CD4-positive, alpha-beta T cell (primary cell): ENCODE results near the gene KCNK3. TPM values are rescaled to one million over a fixed set of nuclear protein-coding genes. Genes with fewer than 3 reads are reported as not detected.

Experiments used
- ATAC-seq: fragments of 200-7000 bp; cut with Tn5 transposase; one replicate; pipeline ENCODE4 v1.10.0; 2022; ENCODE audit warnings: mild to moderate bottlenecking; ENCODE audit not compliant: poor library complexity
- CTCF ChIA-PET: fragments of 350-600 bp; sonication (Branson Sonifier 250); formaldehyde crosslinking; loops from one replicate; lab custom pipeline; 2021; ENCODE audit warnings: antibody characterized with exemption, inconsistent platforms; lab: Charles Lee
- POLR2A ChIA-PET: fragments of 350-600 bp; sonication (Branson Sonifier 250); formaldehyde crosslinking; loops from one replicate; lab custom pipeline; 2021; ENCODE audit warnings: antibody characterized with exemption, inconsistent platforms; lab: Charles Lee
- DNase-seq, 14 experiments: peaks; one replicate each; pipeline ENCODE4 v3.0.0-alpha.2; 2013 to 2020; ENCODE audit warnings: mixed read lengths in 2 of 14
- H3K27ac ChIP-seq, 2 donors: one replicate each; pipeline versions ENCODE4 v1.5.1 to v1.7.0; 2013; ENCODE audit warnings: low read length in 2 of 2, low read depth in 1 of 2, mild to moderate bottlenecking in 1 of 2
- H3K27me3 ChIP-seq, 2 experiments: 1 replicate in 1 of 2; 2 replicates in 1 of 2; pipeline versions ENCODE4 v1.6.1 to v1.7.0; 2013; ENCODE audit warnings: low read length in 2 of 2, control low read depth in 1 of 2, mild to moderate bottlenecking in 1 of 2, moderate library complexity in 1 of 2; ENCODE audit not compliant: insufficient read depth in 2 of 2, control insufficient read depth in 1 of 2
- H3K36me3 ChIP-seq: one replicate; pipeline ENCODE4 v1.6.1; 2013; ENCODE audit warnings: low read length, control low read depth; ENCODE audit not compliant: insufficient read depth
- H3K4me1 ChIP-seq: one replicate; pipeline ENCODE4 v1.6.1; 2013; ENCODE audit warnings: low read length, control low read depth; ENCODE audit not compliant: insufficient read depth
- H3K4me3 ChIP-seq: one replicate; pipeline ENCODE4 v1.5.1; 2013; ENCODE audit warnings: mild to moderate bottlenecking, low read length, moderate library complexity
- H3K9me3 ChIP-seq, 2 experiments: 1 replicate in 1 of 2; 2 replicates in 1 of 2; pipeline versions ENCODE4 v1.6.1 to v1.7.0; 2013; ENCODE audit warnings: low read length in 2 of 2, mild to moderate bottlenecking in 2 of 2, control low read depth in 1 of 2, moderate library complexity in 1 of 2; ENCODE audit not compliant: control insufficient read depth in 1 of 2, insufficient read depth in 1 of 2
- H3K27ac Mint-ChIP-seq: one replicate; pipeline ENCODE4 v1.8.0; 2020; ENCODE audit warnings: mixed read lengths
- H3K27me3 Mint-ChIP-seq: one replicate; pipeline ENCODE4 v1.8.0; 2021; ENCODE audit warnings: mixed read lengths
- H3K36me3 Mint-ChIP-seq: one replicate; pipeline ENCODE4 v1.8.0; 2021; ENCODE audit warnings: low read depth, mixed read lengths
- H3K4me1 Mint-ChIP-seq: one replicate; pipeline ENCODE4 v1.8.0; 2021; ENCODE audit warnings: low read depth, mixed read lengths
- H3K4me3 Mint-ChIP-seq: one replicate; pipeline ENCODE4 v1.8.0; 2020; ENCODE audit warnings: mild to moderate bottlenecking, mixed read lengths
- H3K9me3 Mint-ChIP-seq: one replicate; pipeline ENCODE4 v1.8.0; 2020; ENCODE audit warnings: mixed read lengths
- intact Hi-C, 2 experiments: fragments of 100-400 bp; cut with DNase I in 1 of 2; cut with micrococcal nuclease in 1 of 2; formaldehyde crosslinking; loops; one replicate each; pipeline versions ENCODE4 v1.15.1 to v1.9.0; 2023 to 2025; cut with DNase I, micrococcal nuclease
- total RNA-seq, 174 experiments: library from RNA in 2 of 174; stranded (reverse) in 2 of 174; gene quantifications; one replicate each; pipeline ENCODE4 v1.2.3 and lab custom pipeline; 2021 to 2026
- TF ChIP-seq, protein P1 (sequence below): fragments of 200-600 bp; IDR thresholded peaks from one replicate; pipeline ENCODE4 v1.8.0; 2022; ENCODE audit warnings: antibody characterized with exemption, mild to moderate bottlenecking

The KCNK3 gene
- total RNA-seq, 2 experiments from 2014 or later, result not detected

DNA sequence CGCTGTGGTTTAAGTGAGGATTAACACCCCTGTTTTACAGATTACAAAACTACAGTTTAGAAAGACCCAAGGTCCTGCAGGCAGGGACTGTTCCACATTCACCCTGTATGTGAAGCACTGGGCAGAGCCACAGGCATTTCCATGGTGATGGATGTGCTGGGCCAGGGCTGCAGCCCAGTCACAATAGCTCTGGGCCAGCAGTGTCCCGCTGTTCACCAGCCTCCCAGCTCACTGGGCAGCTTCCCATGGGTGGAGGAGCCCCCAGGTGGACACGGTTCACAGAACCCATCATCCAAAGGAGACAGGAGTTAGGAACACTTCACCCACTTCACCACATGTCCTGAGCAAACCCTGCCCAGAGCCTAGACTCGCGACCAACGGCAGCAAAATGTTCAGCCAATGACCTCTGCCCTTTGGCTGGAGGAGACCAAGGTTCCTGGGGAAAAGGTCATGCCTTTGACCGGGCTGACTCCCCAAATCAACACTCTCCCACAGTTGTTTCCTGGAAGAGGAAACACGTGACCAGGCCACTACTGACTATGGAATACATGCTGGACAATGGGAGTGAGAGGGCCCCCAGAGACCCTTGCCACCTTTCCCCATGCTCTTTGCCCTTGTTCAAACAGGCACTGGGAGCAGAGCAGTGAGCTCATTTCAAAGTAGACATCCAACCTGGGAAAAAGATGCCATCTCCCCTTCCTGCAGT lies 43.5 kb downstream of the KCNK3 start:
- peaks cover 21% of the 10 kb centered on the region for H3K27me3 Mint-ChIP-seq
- peaks cover 5% of the 10 kb centered on the region for H3K4me1 Mint-ChIP-seq
- H3K36me3 Mint-ChIP-seq, result no peaks in the 10 kb centered on the region
- Histone ChIP-seq H3K27ac (no peak overlapping the region), H3K4me3 (no peak overlapping the region), H3K9me3 (no peaks in the 10 kb centered on the region), H3K4me1 (no peaks in the 10 kb centered on the region), H3K36me3 (no peaks in the 10 kb centered on the region), H3K27me3 (no peaks in the 10 kb centered on the region)
- H3K9me3 Mint-ChIP-seq, result no peaks in the 10 kb centered on the region
- ChIA-PET CTCF (no interaction called here), POLR2A (no interaction called here)
- ATAC-seq (no peak), DNase-seq (no peak)
- intact Hi-C loops, result no loop called here
- TF ChIP-seq, protein P1, sequence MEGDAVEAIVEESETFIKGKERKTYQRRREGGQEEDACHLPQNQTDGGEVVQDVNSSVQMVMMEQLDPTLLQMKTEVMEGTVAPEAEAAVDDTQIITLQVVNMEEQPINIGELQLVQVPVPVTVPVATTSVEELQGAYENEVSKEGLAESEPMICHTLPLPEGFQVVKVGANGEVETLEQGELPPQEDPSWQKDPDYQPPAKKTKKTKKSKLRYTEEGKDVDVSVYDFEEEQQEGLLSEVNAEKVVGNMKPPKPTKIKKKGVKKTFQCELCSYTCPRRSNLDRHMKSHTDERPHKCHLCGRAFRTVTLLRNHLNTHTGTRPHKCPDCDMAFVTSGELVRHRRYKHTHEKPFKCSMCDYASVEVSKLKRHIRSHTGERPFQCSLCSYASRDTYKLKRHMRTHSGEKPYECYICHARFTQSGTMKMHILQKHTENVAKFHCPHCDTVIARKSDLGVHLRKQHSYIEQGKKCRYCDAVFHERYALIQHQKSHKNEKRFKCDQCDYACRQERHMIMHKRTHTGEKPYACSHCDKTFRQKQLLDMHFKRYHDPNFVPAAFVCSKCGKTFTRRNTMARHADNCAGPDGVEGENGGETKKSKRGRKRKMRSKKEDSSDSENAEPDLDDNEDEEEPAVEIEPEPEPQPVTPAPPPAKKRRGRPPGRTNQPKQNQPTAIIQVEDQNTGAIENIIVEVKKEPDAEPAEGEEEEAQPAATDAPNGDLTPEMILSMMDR, result no peak
- H3K4me3 Mint-ChIP-seq, result no peak overlapping the region
- no peak overlapping the region for H3K27ac Mint-ChIP-seq

- Mint-ChIP-seq H3K27me3 (peaks cover 18% of the 10 kb centered on the region), H3K4me3 (no peak overlapping the region), H3K36me3 (no peaks in the 10 kb centered on the region), H3K9me3 (no peaks in the 10 kb centered on the region), H3K27ac (no peak overlapping the region), H3K4me1 (peaks cover 6% of the 10 kb centered on the region)
- POLR2A ChIA-PET, result no interaction called here
- TF ChIP-seq, protein P1, result no peak
- H3K36me3 ChIP-seq, result no peaks in the 10 kb centered on the region
- no peaks in the 10 kb centered on the region for H3K9me3 ChIP-seq
- no peak for ATAC-seq
- H3K4me3 ChIP-seq, result no peak overlapping the region
- H3K27me3 ChIP-seq, result no peaks in the 10 kb centered on the region
- H3K27ac ChIP-seq, result no peak overlapping the region
- DNase-seq, result no peak
- H3K4me1 ChIP-seq, result no peaks in the 10 kb centered on the region
- CTCF ChIA-PET, result no interaction called here
- intact Hi-C loops, result no loop called here
Measured at GRCh38 chr2:26737221-26737620, 44.7 kb downstream of the KCNK3 start.

- DNase-seq (no peak), ATAC-seq (no peak)
- Histone ChIP-seq H3K27me3 (no peaks in the 10 kb centered on the region), H3K9me3 (no peaks in the 10 kb centered on the region), H3K4me3 (no peak overlapping the region), H3K36me3 (no peaks in the 10 kb centered on the region), H3K27ac (no peak overlapping the region), H3K4me1 (no peaks in the 10 kb centered on the region)
- TF ChIP-seq, protein P1, result no peak
- CTCF ChIA-PET, result no interaction called here
- Mint-ChIP-seq H3K27ac (no peak overlapping the region), H3K36me3 (no peaks in the 10 kb centered on the region), H3K27me3 (peaks cover 7% of the 10 kb centered on the region), H3K9me3 (no peaks in the 10 kb centered on the region), H3K4me1 (peaks cover 6% of the 10 kb centered on the region), H3K4me3 (no peak overlapping the region)
- POLR2A ChIA-PET, result no interaction called here
- intact Hi-C loops, result no loop called here
Measured at GRCh38 chr2:26738481-26738880, 46.0 kb downstream of the KCNK3 start.
